A204.1 (cell line): ENCODE results near the gene PLOD1.
"Not testable (repeated sequence)": the region's sequence is repeated elsewhere in the genome, so short reads cannot be mapped to it uniquely, and the experiment has no call there.

Experiments
- FAIRE-seq: peaks from 2 replicates; lab custom pipeline; 2012; peaks lifted over from hg19 to GRCh38; lab: Jason Lieb, UNC

The PLOD1 gene

GRCh38 chr1:12006167-12006921 is 71.8 kb downstream of the PLOD1 start:
- FAIRE-seq = no peak

- no peak for FAIRE-seq
These were observed 72.7 kb downstream of the PLOD1 start for GRCh38 chr1:12007204-12007603.

GRCh38 chr1:12008355-12008754 is 73.8 kb downstream of the PLOD1 start:
- FAIRE-seq = not testable (repeated sequence)

- FAIRE-seq = no peak
These were observed 74.9 kb downstream of the PLOD1 start for GRCh38 chr1:12009318-12009947.

- FAIRE-seq = no peak
These were observed 76.4 kb downstream of the PLOD1 start for GRCh38 chr1:12010746-12011570.

- FAIRE-seq = no peak
These were observed 77.5 kb downstream of the PLOD1 start for GRCh38 chr1:12011998-12012397.

GRCh38 chr1:12012560-12013316 is 78.2 kb downstream of the PLOD1 start:
- no peak for FAIRE-seq

GRCh38 chr1:12014141-12014991 is 79.8 kb downstream of the PLOD1 start:
- FAIRE-seq = no peak

- no peak for FAIRE-seq
These were observed 80.5 kb downstream of the PLOD1 start for GRCh38 chr1:12015001-12015491.

- FAIRE-seq = no peak
These were observed 81.0 kb downstream of the PLOD1 start for GRCh38 chr1:12015499-12015898.

GRCh38 chr1:12016182-12016581 is 81.7 kb downstream of the PLOD1 start:
- FAIRE-seq = no peak

GRCh38 chr1:12019858-12020509 is 85.5 kb downstream of the PLOD1 start:
- FAIRE-seq = no peak

- FAIRE-seq = no peak
These were observed 87.1 kb downstream of the PLOD1 start for GRCh38 chr1:12021616-12022015.

GRCh38 chr1:12022036-12022435 is 87.5 kb downstream of the PLOD1 start:
- FAIRE-seq = no peak
